Myocyte (in vitro differentiated cells): ENCODE data around the gene ACVR2B. TPM values are rescaled to one million over a fixed set of nuclear protein-coding genes. Genes with fewer than 3 reads are reported as not detected.
A peak's percentile ranks its signal among the peaks of the same experiment; 100 is the strongest.

Experiments
- DNase-seq: peaks from one replicate; pipeline ENCODE4 v3.0.0-alpha.2; 2012; ENCODE audit warnings: low read depth
- total RNA-seq: library from RNA; depleted of rRNA; stranded (reverse); fragments of >200 nt; gene quantifications from 2 replicates; pipeline ENCODE4 v1.2.3, GENCODE V29; 2014

Gene ACVR2B
- total RNA-seq, 1 donor from 2014 or later: 2.9 TPM

DNA sequence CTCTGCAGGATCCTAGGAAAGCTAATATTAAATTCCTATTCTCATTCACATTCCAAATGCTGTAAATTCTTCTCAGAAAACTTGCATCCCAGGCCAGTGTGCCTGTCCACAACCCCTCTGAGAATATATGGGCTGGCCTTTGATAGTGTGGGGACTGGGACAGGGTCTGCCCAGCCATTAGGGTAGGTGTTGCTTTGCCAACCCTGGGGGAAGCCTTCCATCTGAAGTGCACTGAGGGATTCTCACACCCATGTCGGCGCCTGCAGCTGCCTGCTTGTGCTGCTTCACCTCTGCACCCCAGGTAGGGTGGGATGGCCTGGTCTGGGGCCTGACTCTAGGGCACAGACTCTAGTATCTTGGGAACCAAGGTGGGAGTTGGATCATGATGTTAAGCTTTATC lies 27.2 kb downstream of the ACVR2B start:
- DNase-seq: no peak

DNA sequence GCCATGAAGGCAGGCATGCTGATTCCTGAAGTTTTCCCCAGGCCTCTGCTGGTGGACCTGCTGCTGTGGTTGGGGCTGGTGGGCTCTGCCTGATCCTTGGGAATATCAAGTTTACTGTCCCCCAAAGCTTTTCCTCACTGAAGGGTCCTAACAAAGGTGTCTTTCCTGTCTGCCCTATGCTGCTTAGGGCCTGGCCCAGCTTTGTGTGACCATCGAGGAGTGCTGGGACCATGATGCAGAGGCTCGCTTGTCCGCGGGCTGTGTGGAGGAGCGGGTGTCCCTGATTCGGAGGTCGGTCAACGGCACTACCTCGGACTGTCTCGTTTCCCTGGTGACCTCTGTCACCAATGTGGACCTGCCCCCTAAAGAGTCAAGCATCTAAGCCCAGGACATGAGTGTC lies 29.3 kb downstream of the ACVR2B start:
- no peak for DNase-seq

GRCh38 chr3:38487323-38487722 lies 33.6 kb downstream of the ACVR2B start:
- no peak for DNase-seq

DNA sequence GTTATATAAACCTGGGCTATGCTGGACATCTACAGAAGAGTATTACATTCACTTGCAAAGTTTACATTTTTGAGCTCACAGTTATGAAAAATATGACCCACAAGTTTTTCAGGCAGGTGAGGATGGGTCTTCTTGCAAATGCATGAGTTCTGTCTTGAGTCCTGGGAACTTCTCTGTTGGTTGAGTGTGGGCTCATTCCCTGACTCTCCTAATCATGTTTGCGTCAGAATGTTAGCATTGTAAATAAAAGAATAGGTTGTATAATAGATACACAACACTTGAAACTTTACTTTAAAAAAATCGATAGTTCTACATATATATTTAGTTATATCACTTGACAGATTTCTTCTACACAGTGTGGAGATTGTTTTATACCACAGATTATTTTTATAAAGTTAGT lies 35.3 kb downstream of the ACVR2B start:
- no peak for DNase-seq

DNA sequence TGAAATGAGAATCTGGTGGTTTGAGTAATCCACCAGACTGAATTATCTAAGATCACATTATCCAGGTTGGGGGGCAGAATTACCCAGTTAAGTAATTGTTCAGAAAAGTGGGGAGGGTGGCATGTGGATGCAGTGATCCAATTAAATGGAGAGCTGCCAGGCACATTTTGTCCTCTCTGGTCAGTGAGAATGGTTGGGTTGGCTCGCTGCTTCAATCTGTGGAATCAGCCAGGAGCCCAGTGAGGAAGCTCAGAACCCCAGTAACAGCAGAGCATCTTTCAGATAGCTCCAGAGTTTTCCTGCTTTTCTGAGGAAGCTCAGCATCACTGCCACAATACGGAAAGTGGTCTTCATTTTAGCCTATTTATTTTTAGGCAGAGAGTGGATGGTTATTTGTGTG lies 36.1 kb downstream of the ACVR2B start:
- DNase-seq: no peak

DNA sequence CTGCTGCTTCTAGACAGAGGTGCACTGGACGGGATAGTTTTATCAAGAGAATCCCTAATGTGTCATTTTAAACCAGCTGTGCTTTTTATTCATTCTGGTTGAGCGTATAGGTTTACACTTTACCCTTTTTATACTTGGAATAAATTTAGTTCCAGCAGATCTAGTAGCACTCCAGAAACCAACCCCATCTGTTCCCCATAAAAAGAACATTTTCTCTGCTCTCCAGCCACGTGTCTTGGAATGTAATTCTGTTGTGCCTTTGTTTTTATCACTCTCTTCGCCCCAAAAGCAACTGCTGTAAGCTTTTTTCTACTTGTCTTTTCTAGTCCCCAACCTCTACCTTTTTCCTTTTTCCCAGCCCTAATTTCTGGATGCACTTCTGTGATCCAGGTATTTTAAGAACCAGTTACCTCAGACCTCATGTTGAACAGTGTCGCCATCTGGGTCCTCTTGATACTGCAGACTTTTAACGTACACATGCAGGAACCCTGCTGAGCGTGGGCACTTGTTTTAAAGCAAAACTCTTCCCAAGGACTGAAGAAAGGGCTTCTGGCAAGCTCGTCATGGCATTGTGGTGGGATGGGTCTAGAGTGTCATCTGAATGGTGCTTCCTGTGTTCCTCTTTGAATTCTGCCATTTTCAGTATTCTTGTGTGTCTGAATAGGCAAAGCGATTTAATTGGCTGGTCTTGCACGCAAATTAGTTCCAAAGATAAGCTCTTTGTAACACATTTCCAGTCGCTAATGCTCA lies 36.8 kb downstream of the ACVR2B start:
- no peak for DNase-seq

- DNase-seq: no peak
Observed at GRCh38 chr3:38491215-38491614, 37.5 kb downstream of the ACVR2B start.

DNA sequence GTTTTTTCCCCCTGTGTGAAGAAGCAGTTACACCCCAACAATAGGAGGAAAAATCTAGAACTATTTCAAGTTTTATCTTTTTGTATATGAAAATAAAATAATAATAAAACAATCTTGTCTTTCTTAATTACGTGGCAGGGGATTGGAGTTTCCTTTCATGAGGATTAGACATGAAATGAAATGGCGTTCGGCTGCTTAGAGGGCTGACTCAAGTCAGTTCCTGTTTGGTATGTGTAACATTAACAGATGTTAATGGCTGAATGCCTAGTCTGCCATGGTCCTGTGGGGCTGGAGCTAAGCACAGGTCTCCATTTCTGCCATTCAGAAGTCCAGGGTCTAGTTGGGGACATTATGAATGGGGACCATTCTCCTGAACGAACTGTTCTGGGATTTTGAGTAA lies 39.3 kb downstream of the ACVR2B start:
- peak; percentile 56 for DNase-seq

- peak; percentile 94 for DNase-seq
Observed at GRCh38 chr3:38496131-38496910, 42.6 kb downstream of the ACVR2B start, which contains the start of gene EXOG. TSS of gene EXOG (plus strand) at chr3:38496340. CDS start at chr3:38496368, 28 bp downstream.

DNA sequence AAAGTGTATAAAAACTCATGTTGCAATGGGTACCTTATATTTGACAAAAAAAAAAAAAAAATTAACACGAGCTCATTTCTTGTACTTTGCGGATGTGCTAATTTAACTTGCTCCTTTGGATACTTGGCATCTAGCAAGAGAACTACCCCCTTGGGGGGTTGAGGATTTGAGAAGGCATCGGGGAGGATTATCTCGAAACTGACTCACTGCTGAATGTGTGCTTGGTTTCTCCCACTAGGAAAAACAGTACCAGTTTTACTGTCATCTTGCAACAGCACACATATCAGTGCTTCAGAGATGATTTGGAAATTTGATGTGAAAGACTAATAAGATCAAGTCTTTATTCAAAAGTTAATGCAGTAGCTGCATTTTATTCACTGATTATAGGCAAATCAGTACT lies 43.3 kb downstream of the ACVR2B start:
- DNase-seq: peak; percentile 51

GRCh38 chr3:38500688-38501417 lies 47.2 kb downstream of the ACVR2B start:
- peak; percentile 65 for DNase-seq

DNA sequence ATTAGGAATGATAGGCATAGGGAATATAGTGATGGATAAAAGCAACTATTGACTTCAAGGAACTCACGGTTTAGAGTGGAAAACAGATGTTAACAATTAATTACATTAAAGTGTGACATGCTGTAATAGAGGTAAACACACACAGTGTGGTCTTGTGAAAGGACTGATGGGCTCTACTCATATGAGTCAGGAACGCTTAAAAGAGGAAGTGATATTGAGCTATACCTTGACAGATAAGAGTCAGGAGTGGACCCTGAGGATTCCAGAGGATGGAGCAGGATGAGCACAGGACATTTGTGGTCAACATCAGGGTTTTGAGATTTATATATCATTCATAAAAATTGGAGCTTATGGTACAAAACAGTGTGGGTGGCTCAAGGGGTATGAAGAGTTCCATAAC lies 53.4 kb downstream of the ACVR2B start:
- DNase-seq: no peak

DNA sequence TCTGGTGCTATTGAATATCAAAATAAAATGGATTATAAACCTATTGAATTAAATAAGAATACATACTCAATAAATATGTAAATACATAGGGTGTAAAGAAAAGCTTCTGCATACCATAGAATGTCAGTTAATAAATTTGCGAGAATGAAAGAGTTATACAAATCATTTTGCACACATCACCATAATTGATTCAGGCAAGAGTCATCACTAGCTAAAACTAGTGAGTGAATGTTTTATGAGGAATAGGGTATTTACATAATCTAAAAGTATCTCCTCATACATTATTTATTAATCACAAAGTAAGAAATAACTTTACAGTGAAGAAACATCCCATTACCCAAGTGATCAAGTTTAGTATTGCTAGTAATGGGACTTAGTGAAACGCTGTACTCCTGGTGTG lies 56.0 kb downstream of the ACVR2B start:
- DNase-seq: no peak

DNA sequence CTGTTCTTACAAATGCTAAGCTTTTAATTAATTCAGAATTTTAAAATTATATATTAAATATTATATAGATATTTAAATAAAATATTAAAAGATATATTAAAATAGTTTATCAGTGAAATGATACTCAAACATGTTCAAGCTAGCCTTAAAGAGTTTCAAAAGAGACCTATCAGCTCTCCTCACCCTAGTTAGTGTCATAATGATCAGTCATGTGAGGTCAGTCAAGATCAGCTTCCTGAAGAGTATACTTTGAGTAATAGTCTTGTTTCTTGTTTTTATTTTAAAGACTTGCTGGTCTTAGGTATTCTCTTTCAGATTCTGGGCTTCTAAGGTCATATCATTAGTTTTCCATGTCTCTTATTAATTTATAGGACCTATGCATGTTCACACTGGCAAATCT lies 56.9 kb downstream of the ACVR2B start:
- DNase-seq: no peak

GRCh38 chr3:38511546-38511945 lies 57.9 kb downstream of the ACVR2B start:
- DNase-seq: no peak

DNA sequence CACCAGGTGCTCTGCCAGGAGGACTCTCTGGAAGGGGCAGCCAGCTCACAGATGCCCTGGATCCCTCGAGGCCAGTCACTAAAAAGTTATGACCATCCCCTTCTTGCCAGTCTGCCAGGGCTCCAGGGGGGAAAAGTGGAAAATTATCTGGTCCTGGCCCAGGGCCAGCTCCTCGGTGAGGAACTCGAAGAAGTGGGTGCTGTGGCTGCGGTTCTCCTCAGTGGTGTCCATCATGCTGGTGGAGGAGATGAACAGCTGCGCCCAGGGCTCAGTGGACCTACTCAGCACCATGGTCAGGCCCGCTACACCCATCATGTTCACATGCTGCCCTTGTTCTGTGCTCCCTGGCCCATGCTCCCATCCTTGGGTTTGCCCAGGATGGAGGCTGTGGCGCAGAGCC lies 61.7 kb downstream of the ACVR2B start:
- no peak for DNase-seq

DNA sequence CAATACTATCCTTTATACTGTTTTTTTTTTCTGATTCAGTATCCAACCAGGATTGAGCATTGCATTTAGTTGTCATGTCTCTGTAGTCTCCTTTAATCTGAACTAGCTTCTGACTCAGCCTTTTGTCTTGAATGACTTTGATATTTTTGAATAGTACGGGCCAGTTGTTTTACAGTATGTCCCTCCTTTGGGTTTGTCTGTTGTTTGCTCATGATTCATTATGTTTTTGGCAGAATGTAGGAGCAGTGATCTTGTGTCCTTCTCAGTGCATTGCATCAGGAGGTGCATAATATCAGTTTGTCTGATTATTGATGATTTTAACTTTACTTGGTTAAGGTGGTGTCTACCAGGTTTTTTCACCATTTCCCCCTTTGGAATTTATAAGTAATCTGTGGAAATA lies 63.0 kb downstream of the ACVR2B start:
- DNase-seq: no peak

- DNase-seq: no peak
Observed at GRCh38 chr3:38519000-38519399, 65.3 kb downstream of the ACVR2B start.

DNA sequence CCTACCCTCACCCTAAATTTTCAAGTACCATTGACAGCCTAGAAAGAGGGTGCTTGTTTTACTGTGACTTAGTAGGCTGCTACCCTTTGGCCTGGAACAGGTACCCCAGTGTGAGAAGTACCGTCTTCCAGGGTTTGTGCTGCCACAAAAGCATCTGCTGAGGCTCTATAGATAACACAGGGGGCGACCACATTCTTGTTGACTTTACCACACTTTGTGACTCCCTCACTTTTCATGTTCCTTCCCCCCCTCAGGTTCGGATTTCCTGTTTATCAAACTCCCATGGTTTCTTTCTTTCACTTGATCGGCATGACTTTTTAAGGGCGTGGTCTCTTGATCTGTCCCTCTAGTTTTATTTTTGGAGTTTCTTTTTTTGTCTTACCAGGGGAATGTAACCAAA lies 66.0 kb downstream of the ACVR2B start:
- no peak for DNase-seq

DNA sequence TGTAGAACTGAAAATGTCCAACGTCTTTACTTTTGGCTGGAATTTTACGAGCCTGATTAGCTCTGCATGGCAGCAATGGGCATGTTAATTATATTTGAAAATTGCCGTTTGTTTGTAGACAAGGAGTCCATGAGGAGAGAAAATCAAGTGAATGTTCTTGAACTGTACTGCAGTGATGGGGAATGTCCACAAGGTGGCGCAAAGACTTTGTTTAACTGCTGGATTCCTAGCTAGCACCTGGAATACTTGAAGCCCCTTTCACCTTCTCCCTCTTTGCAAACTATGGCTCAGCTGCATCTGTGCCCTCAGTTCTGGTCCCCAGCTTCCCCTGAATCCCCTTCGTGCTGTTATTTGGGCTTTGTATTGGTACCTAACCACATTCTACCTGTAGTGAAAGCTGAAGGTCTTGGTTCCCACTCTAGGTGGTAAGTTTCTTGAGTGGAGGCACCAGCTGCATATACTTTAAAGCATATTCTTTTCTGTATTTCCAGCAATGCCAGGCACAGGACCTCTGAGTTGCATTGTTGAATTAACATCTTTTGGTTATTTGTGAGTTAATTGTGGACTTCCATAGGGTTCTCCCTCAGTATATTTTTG lies 67.8 kb downstream of the ACVR2B start:
- DNase-seq: peak; percentile 81

GRCh38 chr3:38522002-38522401 lies 68.3 kb downstream of the ACVR2B start:
- no peak for DNase-seq
